Jurkat, Clone E6-1 (cell line): ENCODE data around the gene ZNF362.
"Not testable (repeated sequence)": the region's sequence is repeated elsewhere in the genome, so short reads cannot be mapped to it uniquely, and the experiment has no call there.

Experiments used
- DNase-seq: peaks from one replicate; pipeline ENCODE4 v3.0.0-alpha.2; 2011; ENCODE audit warnings: low read depth, low spot score
- H3K4me3 ChIP-seq: 2 replicates; pipeline ENCODE4 v1.5.1; 2011; ENCODE audit warnings: mild to moderate bottlenecking, low read length, control low read depth, moderate library complexity

ZNF362 gene

GRCh38 chr1:33277488-33278084, 21.3 kb downstream of the ZNF362 start:
- DNase-seq: no peak
- H3K4me3 ChIP-seq: no peak overlapping the region

GRCh38 chr1:33280091-33280661, 23.9 kb downstream of the ZNF362 start:
- H3K4me3 ChIP-seq: no peak overlapping the region
- no peak for DNase-seq

GRCh38 chr1:33281554-33282303, 25.4 kb downstream of the ZNF362 start:
- H3K4me3 ChIP-seq: no peak overlapping the region
- no peak for DNase-seq

- no peak overlapping the region for H3K4me3 ChIP-seq
- DNase-seq: no peak
Measured at GRCh38 chr1:33282791-33283190, 26.5 kb downstream of the ZNF362 start.

GRCh38 chr1:33284049-33284448, 27.8 kb downstream of the ZNF362 start:
- no peak overlapping the region for H3K4me3 ChIP-seq
- no peak for DNase-seq

- H3K4me3 ChIP-seq: no peak overlapping the region
- no peak for DNase-seq
Measured at GRCh38 chr1:33286451-33287185, 30.3 kb downstream of the ZNF362 start.

- no peak for DNase-seq
- no peak overlapping the region for H3K4me3 ChIP-seq
Measured at GRCh38 chr1:33287317-33287716, 31.0 kb downstream of the ZNF362 start.

GRCh38 chr1:33288976-33289857, 32.9 kb downstream of the ZNF362 start:
- H3K4me3 ChIP-seq: no peak overlapping the region

GRCh38 chr1:33289858-33290154, 33.5 kb downstream of the ZNF362 start:
- no peak for DNase-seq
- H3K4me3 ChIP-seq: no peak overlapping the region

More at GRCh38 chr1:33288976-33289857, 32.9 kb downstream of the ZNF362 start:
- DNase-seq: no peak

GRCh38 chr1:33290615-33291014, 34.3 kb downstream of the ZNF362 start:
- H3K4me3 ChIP-seq, DNase-seq: not testable (repeated sequence)

GRCh38 chr1:33292726-33293340, 36.5 kb downstream of the ZNF362 start:
- no peak overlapping the region for H3K4me3 ChIP-seq
- no peak for DNase-seq

GRCh38 chr1:33294071-33295010, 38.0 kb downstream of the ZNF362 start:
- DNase-seq: no peak
- no peak overlapping the region for H3K4me3 ChIP-seq

- H3K4me3 ChIP-seq: no peak overlapping the region
- no peak for DNase-seq
Measured at GRCh38 chr1:33295023-33295422, 38.7 kb downstream of the ZNF362 start.

- peak; percentile 59 for DNase-seq
- no peak overlapping the region for H3K4me3 ChIP-seq
Measured at GRCh38 chr1:33295450-33296081, 39.3 kb downstream of the ZNF362 start.

GRCh38 chr1:33296082-33296458, 39.8 kb downstream of the ZNF362 start:
- DNase-seq: no peak
- H3K4me3 ChIP-seq: no peak overlapping the region

- no peak for DNase-seq
- no peak overlapping the region for H3K4me3 ChIP-seq
Measured at GRCh38 chr1:33296824-33297223, 40.5 kb downstream of the ZNF362 start.

GRCh38 chr1:33297911-33298622, 41.8 kb downstream of the ZNF362 start:
- no peak overlapping the region for H3K4me3 ChIP-seq
- DNase-seq: no peak
